CD8-positive, alpha-beta memory T cell (primary cell): ENCODE results near the gene PALB2. TPM values are rescaled to one million over a fixed set of nuclear protein-coding genes. Genes with fewer than 3 reads are reported as not detected.
"Not testable (repeated sequence)": the region's sequence is repeated elsewhere in the genome, so short reads cannot be mapped to it uniquely, and the experiment has no call there.

Source experiments
- CTCF ChIA-PET: fragments of 350-600 bp; sonication (Branson Sonifier 250); formaldehyde crosslinking; loops from one replicate; lab custom pipeline; 2021; ENCODE audit warnings: antibody characterized with exemption; lab: Charles Lee
- POLR2A ChIA-PET: fragments of 350-600 bp; sonication (Branson Sonifier 250); formaldehyde crosslinking; loops from one replicate; lab custom pipeline; 2021; ENCODE audit warnings: antibody characterized with exemption; lab: Charles Lee
- DNase-seq, 5 donors: peaks; one replicate each; pipeline versions ENCODE4 v3.0.0 to v3.0.0-alpha.2; 2020 to 2022; ENCODE audit warnings: mixed read lengths in 1 of 5
- H3K27ac ChIP-seq: one replicate; pipeline ENCODE4 v1.7.0; 2013; ENCODE audit warnings: low read depth, mild to moderate bottlenecking, low read length, moderate library complexity
- H3K27me3 ChIP-seq: 2 replicates; pipeline ENCODE4 v1.7.0; 2013; ENCODE audit warnings: low read length, mild to moderate bottlenecking; ENCODE audit not compliant: insufficient read depth, poor library complexity, severe bottlenecking
- H3K36me3 ChIP-seq: 2 replicates; pipeline ENCODE4 v1.7.0; 2013; ENCODE audit warnings: mild to moderate bottlenecking, low read length, moderate library complexity; ENCODE audit not compliant: insufficient read depth
- H3K4me1 ChIP-seq: 2 replicates; pipeline ENCODE4 v1.7.0; 2013; ENCODE audit warnings: mild to moderate bottlenecking, low read length, moderate library complexity; ENCODE audit not compliant: insufficient read depth
- H3K4me3 ChIP-seq: 2 replicates; pipeline ENCODE4 v1.7.0; 2013; ENCODE audit warnings: mild to moderate bottlenecking, low read length
- H3K9me3 ChIP-seq: 2 replicates; pipeline ENCODE4 v1.7.0; 2013; ENCODE audit warnings: mild to moderate bottlenecking, low read length
- H3K27ac Mint-ChIP-seq, 8 donors: one replicate each; pipeline ENCODE4 v1.8.0; 2020 to 2021; ENCODE audit warnings: mixed read lengths in 8 of 8, mild to moderate bottlenecking in 6 of 8, inconsistent platforms in 3 of 8, moderate library complexity in 3 of 8
- H3K27me3 Mint-ChIP-seq, 2 donors: one replicate each; pipeline ENCODE4 v1.8.0; 2020 to 2021; ENCODE audit warnings: mixed read lengths in 2 of 2, mild to moderate bottlenecking in 1 of 2, moderate library complexity in 1 of 2
- H3K36me3 Mint-ChIP-seq, 3 donors: one replicate each; pipeline ENCODE4 v1.8.0; 2020 to 2021; ENCODE audit warnings: mixed read lengths in 3 of 3, inconsistent platforms in 1 of 3, mild to moderate bottlenecking in 1 of 3
- H3K4me1 Mint-ChIP-seq, 3 donors: one replicate each; pipeline ENCODE4 v1.8.0; 2020 to 2021; ENCODE audit warnings: mixed read lengths in 3 of 3, inconsistent platforms in 1 of 3, mild to moderate bottlenecking in 1 of 3
- H3K4me3 Mint-ChIP-seq, 7 donors: one replicate each; pipeline ENCODE4 v1.8.0; 2020 to 2021; ENCODE audit warnings: mixed read lengths in 7 of 7, mild to moderate bottlenecking in 6 of 7, moderate library complexity in 4 of 7, inconsistent platforms in 2 of 7
- H3K9me3 Mint-ChIP-seq, 5 donors: one replicate each; pipeline ENCODE4 v1.8.0; 2020 to 2022; ENCODE audit warnings: mixed read lengths in 5 of 5, mild to moderate bottlenecking in 3 of 5, moderate library complexity in 2 of 5, inconsistent platforms in 1 of 5
- polyA plus RNA-seq: library from polyadenylated mRNA; unstranded; fragments of 300-500 nt; fragmentation: Illumina TruSeq; gene quantifications from one replicate; pipeline ENCODE4 v1.2.3, GENCODE V29; 2021
- total RNA-seq, 2 experiments: library from RNA; stranded (reverse); gene quantifications; one replicate each; pipeline ENCODE4 v1.2.3, GENCODE V29; 2021

Gene PALB2
- total and polyA plus RNA-seq, 3 experiments from 2014 or later = 9.3 to 27.8 (median 27.7) TPM

DNA sequence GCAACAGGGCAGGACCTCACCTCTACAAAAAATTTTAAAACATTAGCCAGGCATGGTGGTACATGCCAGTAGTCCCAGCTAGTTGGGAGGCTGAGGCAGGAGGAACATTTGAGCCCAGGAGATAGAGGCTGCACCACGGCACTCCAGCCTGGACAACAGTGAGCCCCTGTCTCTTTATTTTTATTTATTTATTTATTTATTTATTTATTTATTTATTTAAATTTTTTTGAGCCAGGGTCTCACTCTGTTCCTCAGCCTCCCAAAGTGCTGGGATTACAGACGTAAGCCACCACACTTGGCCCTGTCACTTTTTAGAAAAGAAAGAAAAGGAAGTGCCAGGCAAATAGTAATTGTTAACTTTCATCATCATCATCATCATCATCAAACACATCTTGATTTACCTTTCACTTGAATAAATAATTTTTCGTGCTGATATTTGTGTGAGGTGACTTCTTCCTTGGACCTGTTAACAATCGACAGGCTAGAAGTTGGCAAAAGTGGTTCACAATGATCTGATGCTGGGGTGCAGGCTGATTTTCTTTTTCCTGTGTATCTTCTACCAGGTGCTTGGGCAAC lies 6.6 kb downstream of the PALB2 start:
- Mint-ChIP-seq H3K4me1 (peaks cover 9 to 18% (median 10%) of the 10 kb centered on the region in 3 donors), H3K4me3 (no peak overlapping the region), H3K36me3 (peaks cover 0 to 52% (median 12%) of the 10 kb centered on the region in 3 donors), H3K27me3 (no peaks in the 10 kb centered on the region), H3K27ac (peak overlapping the region in 1 of 8 donors; percentile 58), H3K9me3 (no peaks in the 10 kb centered on the region)
- ChIA-PET POLR2A (no interaction called here), CTCF (no interaction called here)
- H3K27ac ChIP-seq = no peak overlapping the region
- no peak overlapping the region for H3K4me3 ChIP-seq
- peaks cover 10% of the 10 kb centered on the region for H3K36me3 ChIP-seq
- no peaks in the 10 kb centered on the region for H3K4me1 ChIP-seq
- no peaks in the 10 kb centered on the region for H3K9me3 ChIP-seq
- H3K27me3 ChIP-seq = no peaks in the 10 kb centered on the region
- DNase-seq = no peak

DNA sequence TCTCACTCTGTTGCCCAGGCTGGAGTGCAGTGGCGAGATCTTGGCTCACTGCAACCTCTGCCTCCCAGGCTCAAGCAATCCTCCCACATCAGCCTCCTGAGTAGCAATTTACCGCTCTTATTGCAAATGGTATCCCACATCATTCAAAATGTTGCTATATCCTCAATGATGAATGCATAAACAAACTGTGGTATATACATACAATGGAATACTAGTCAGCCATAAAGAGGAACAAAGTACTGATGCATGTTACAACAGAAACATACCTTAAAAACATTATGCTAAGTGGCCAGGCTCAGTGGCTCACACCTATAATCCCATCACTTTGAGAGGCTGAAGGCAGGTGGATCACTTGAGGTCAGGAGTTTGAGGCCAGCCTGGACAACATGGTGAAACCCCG lies 9.2 kb downstream of the PALB2 start:
- CTCF ChIA-PET, H3K27me3 Mint-ChIP-seq, POLR2A ChIA-PET, H3K36me3 ChIP-seq, H3K9me3 Mint-ChIP-seq, H3K9me3 ChIP-seq, H3K4me1 ChIP-seq, DNase-seq, H3K27ac ChIP-seq, H3K4me3 Mint-ChIP-seq, H3K4me3 ChIP-seq, H3K27me3 ChIP-seq: not testable (repeated sequence)
- Mint-ChIP-seq H3K36me3 (peaks cover 0 to 65% (median 20%) of the 10 kb centered on the region in 3 donors), H3K27ac (peak overlapping the region in 1 of 8 donors; percentile 21), H3K4me1 (peaks cover 3 to 11% (median 8%) of the 10 kb centered on the region in 3 donors)

DNA sequence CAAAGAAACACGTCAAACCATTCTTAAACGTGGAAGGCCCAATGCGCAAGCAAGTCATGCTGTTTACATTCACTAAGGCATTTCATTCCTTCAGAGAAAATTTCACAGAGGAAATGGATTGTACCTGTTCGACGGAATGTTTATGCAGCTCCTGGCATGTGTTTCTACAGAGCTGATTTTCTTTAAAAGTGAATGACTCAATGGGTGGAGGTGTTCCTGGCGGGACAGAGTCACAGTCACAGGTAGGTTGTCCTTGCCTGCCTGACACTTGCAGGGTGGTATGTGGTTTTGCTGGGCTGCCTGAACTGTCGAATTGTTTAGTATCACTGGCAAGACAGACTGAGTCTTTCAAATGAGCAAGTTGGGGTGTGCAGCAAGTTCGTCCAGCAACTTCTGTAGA lies 11.6 kb downstream of the PALB2 start:
- Histone ChIP-seq H3K4me3 (no peak overlapping the region), H3K36me3 (peaks cover 4% of the 10 kb centered on the region), H3K4me1 (no peaks in the 10 kb centered on the region), H3K27ac (no peak overlapping the region), H3K27me3 (no peaks in the 10 kb centered on the region), H3K9me3 (no peaks in the 10 kb centered on the region)
- Mint-ChIP-seq H3K27ac (no peak overlapping the region), H3K9me3 (no peaks in the 10 kb centered on the region), H3K4me1 (peaks cover 3 to 11% (median 8%) of the 10 kb centered on the region in 3 donors), H3K4me3 (no peak overlapping the region), H3K27me3 (no peaks in the 10 kb centered on the region), H3K36me3 (peaks cover 0 to 60% (median 16%) of the 10 kb centered on the region in 3 donors)
- ChIA-PET POLR2A (no interaction called here), CTCF (no interaction called here)
- no peak for DNase-seq

DNA sequence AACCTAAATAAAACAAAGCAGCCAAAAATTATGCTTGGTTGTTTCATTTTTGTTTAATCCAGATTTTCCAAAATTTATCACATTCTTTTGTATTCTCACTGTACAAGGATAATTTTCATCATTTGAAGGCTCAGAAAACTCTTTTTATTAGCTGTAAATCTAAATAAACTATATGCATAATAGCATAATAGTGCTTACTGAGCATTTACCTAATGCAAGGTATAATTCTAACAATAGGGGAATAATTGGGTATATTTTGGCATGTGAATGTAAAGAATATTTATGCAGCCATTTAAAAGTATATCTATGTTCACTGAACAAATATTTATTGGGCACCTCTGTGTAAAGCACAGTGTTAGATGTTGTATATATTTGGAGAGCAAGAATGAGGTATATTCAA lies 17.0 kb downstream of the PALB2 start:
- Mint-ChIP-seq H3K27ac (no peak overlapping the region), H3K27me3 (peaks cover 0 to 2% of the 10 kb centered on the region in 2 donors), H3K9me3 (no peaks in the 10 kb centered on the region), H3K4me3 (no peak overlapping the region), H3K4me1 (no peaks in the 10 kb centered on the region), H3K36me3 (peaks cover 17 to 69% (median 26%) of the 10 kb centered on the region in 3 donors)
- POLR2A ChIA-PET = no interaction called here
- CTCF ChIA-PET = no interaction called here
- DNase-seq = no peak
- Histone ChIP-seq H3K36me3 (peaks cover 30% of the 10 kb centered on the region), H3K27me3 (no peaks in the 10 kb centered on the region), H3K9me3 (no peaks in the 10 kb centered on the region), H3K27ac (no peak overlapping the region), H3K4me1 (no peaks in the 10 kb centered on the region), H3K4me3 (no peak overlapping the region)

DNA sequence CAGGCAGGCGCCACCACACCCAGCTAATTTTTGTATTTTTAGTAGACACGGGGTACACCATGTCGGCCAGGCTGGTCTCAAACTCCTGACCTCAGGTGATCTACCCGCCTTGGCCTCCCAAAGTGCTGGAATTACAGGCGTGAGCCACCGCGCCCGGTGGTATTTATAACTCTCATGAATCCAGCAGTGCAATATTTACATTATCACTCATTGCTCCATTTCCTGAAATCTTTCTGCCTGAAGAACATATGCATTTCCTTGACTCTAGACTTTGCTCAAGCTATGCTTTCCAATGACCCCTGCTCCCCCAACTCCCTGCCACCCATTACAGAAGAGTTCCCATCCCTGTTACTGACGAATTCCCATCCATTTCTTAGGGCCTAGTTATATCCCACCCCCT lies 25.3 kb downstream of the PALB2 start:
- Histone ChIP-seq H3K27ac (no peak overlapping the region), H3K4me3 (no peak overlapping the region), H3K9me3 (no peaks in the 10 kb centered on the region), H3K27me3 (no peaks in the 10 kb centered on the region), H3K36me3 (peaks cover 4% of the 10 kb centered on the region), H3K4me1 (no peaks in the 10 kb centered on the region)
- ChIA-PET CTCF (no interaction called here), POLR2A (no interaction called here)
- no peaks in the 10 kb centered on the region for H3K9me3 Mint-ChIP-seq
- no peaks in the 10 kb centered on the region for H3K27me3 Mint-ChIP-seq
- H3K27ac Mint-ChIP-seq = peak overlapping the region in 2 of 8 donors; percentile 5 to 75
- H3K4me3 Mint-ChIP-seq = no peak overlapping the region
- no peak for DNase-seq
- peaks cover 9 to 59% (median 18%) of the 10 kb centered on the region in 3 donors for H3K36me3 Mint-ChIP-seq
- peaks cover 0 to 2% (median 0%) of the 10 kb centered on the region in 3 donors for H3K4me1 Mint-ChIP-seq

DNA sequence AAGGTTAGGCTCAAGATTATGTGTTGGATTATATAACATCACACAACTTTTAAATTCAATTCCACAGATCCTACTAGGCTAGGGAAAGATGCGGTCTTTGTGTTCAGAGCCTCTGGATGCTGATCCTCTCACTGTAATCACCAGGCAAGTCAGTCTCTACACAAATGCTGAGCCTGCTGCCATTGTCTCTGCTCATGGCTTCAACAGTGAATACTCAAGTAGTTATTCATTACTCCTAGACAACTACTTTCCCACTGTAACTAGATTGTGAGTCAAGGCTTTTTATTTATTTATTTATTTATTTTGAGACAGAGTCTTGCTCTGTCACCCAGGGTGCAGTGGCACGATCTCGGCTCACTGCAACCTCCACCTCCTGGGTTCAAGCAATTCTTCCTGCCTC lies 29.2 kb downstream of the PALB2 start:
- Histone ChIP-seq H3K4me1 (no peaks in the 10 kb centered on the region), H3K4me3 (no peak overlapping the region), H3K9me3 (no peaks in the 10 kb centered on the region), H3K27me3 (no peaks in the 10 kb centered on the region), H3K27ac (no peak overlapping the region), H3K36me3 (peaks cover 4% of the 10 kb centered on the region)
- Mint-ChIP-seq H3K9me3 (no peaks in the 10 kb centered on the region), H3K27ac (no peak overlapping the region), H3K36me3 (peaks cover 4 to 40% (median 12%) of the 10 kb centered on the region in 3 donors), H3K27me3 (no peaks in the 10 kb centered on the region), H3K4me3 (no peak overlapping the region), H3K4me1 (peaks cover 0 to 2% (median 0%) of the 10 kb centered on the region in 3 donors)
- no peak for DNase-seq
- POLR2A ChIA-PET = no interaction called here
- CTCF ChIA-PET = no interaction called here

DNA sequence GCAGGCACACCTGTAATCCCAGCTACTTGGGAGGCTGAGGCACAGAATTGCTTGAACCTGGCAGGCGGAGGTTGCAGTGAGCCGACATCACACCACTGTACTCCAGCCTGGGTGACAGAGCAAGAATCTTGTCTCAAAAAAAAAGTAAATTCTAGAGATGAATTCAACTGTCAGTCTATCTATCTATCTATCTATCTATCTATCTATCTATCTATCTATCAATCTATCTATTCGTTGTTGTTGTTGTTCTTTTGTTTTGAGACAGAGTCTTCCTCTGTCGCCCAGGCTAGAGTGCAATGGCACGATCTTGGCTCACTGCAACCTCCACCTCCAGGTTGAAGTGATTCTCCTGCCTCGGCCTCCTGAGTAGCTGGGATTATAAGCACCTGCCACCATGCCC lies 30.2 kb downstream of the PALB2 start:
- CTCF ChIA-PET = not testable (repeated sequence)

DNA sequence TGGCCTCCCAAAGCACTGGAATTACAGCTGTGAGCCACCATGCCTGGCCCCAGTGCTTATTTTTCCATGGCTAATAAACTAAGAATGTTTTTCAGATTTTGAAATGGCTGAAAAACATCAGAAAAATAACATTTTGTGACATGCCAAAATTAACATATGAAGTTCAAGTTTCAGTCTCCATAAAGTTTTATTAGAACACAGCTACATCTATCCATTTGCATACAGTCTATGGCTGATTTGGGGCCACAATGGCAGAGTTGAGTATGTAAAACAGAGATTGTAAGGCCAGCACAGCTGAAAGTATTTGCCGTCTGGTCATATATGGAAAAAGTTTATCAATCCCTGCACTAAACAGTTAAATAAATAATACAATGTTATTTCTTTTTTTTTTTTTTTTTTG lies 31.2 kb downstream of the PALB2 start:
- H3K4me1 Mint-ChIP-seq = no peaks in the 10 kb centered on the region

More for the DNA sequence above, 30.2 kb downstream of the PALB2 start:
- H3K27me3 Mint-ChIP-seq, H3K4me1 ChIP-seq, H3K4me3 ChIP-seq, H3K9me3 Mint-ChIP-seq, H3K27ac ChIP-seq, H3K9me3 ChIP-seq, H3K27me3 ChIP-seq, H3K27ac Mint-ChIP-seq, DNase-seq, H3K4me3 Mint-ChIP-seq, H3K36me3 ChIP-seq, H3K4me1 Mint-ChIP-seq, POLR2A ChIA-PET: not testable (repeated sequence)
- H3K36me3 Mint-ChIP-seq = peaks cover under 1 to 36% (median 9%) of the 10 kb centered on the region in 3 donors

More for the DNA sequence above, 31.2 kb downstream of the PALB2 start:
- Histone ChIP-seq H3K36me3 (peaks cover 4% of the 10 kb centered on the region), H3K27ac (no peak overlapping the region), H3K4me1 (no peaks in the 10 kb centered on the region), H3K27me3 (no peaks in the 10 kb centered on the region), H3K4me3 (no peak overlapping the region), H3K9me3 (no peaks in the 10 kb centered on the region)
- ChIA-PET CTCF (interaction anchor here (1.8 kb wide), 1 partner anchor 13 kb away, joined by 7 read pairs; no protein-coding TSS in a partner anchor), POLR2A (no interaction called here)
- no peak overlapping the region for H3K4me3 Mint-ChIP-seq
- DNase-seq = no peak
- no peak overlapping the region for H3K27ac Mint-ChIP-seq
- H3K36me3 Mint-ChIP-seq = peaks cover 0 to 40% (median 8%) of the 10 kb centered on the region in 3 donors
- H3K9me3 Mint-ChIP-seq = no peaks in the 10 kb centered on the region
- no peaks in the 10 kb centered on the region for H3K27me3 Mint-ChIP-seq
